Hematopoietic multipotent progenitor cell treated with erythropoietin and hydrocortisone succinate and interleukin-3 and kit ligand, for 17 days (in vitro differentiated cells): ENCODE data around the gene CACNA2D2.

Source experiments
- DNase-seq: peaks from one replicate; pipeline ENCODE4 v3.0.0-alpha.2; 2015; ENCODE audit warnings: low spot score

Gene CACNA2D2

GRCh38 chr3:50503504-50504342 lies at the start of gene CACNA2D2:
CACNA2D2 (minus strand) TSS chr3:50503634; CDS start chr3:50503423, 211 bp downstream.
- DNase-seq = no peak

- DNase-seq = no peak
Measured at GRCh38 chr3:50552598-50552997, 49.2 kb upstream of the CACNA2D2 start.

- DNase-seq = no peak
Measured at GRCh38 chr3:50551681-50552435, 48.4 kb upstream of the CACNA2D2 start.

GRCh38 chr3:50551054-50551659 lies 47.7 kb upstream of the CACNA2D2 start:
- no peak for DNase-seq

- peak; percentile 72 for DNase-seq
Measured at GRCh38 chr3:50550079-50550736, 46.8 kb upstream of the CACNA2D2 start.

GRCh38 chr3:50549226-50549625 lies 45.8 kb upstream of the CACNA2D2 start:
- no peak for DNase-seq

GRCh38 chr3:50545781-50546180 lies 42.3 kb upstream of the CACNA2D2 start:
- DNase-seq = no peak

- DNase-seq = peak; percentile 81
Measured at GRCh38 chr3:50542177-50543034, 39.0 kb upstream of the CACNA2D2 start.

- DNase-seq = peak; percentile 88
Measured at GRCh38 chr3:50539356-50540286, 36.2 kb upstream of the CACNA2D2 start.

GRCh38 chr3:50537421-50538129 lies 34.1 kb upstream of the CACNA2D2 start:
- DNase-seq = peak; percentile 29

GRCh38 chr3:50536471-50537180 lies 33.2 kb upstream of the CACNA2D2 start:
- DNase-seq = no peak

GRCh38 chr3:50534681-50535330 lies 31.4 kb upstream of the CACNA2D2 start:
- DNase-seq = no peak

- no peak for DNase-seq
Measured at GRCh38 chr3:50533807-50534461, 30.5 kb upstream of the CACNA2D2 start.

- no peak for DNase-seq
Measured at GRCh38 chr3:50533316-50533715, 29.9 kb upstream of the CACNA2D2 start.

GRCh38 chr3:50532062-50532705 lies 28.8 kb upstream of the CACNA2D2 start:
- no peak for DNase-seq

GRCh38 chr3:50531201-50531600 lies 27.8 kb upstream of the CACNA2D2 start:
- DNase-seq = no peak
